GM23338 (cell line): ENCODE data around the gene MYO5B.

Source experiments
- CREB1 ChIP-seq: fragments of 250-450 bp; sonication (Bioruptor Pico); IDR thresholded peaks from 2 replicates; pipeline ENCODE4 v1.5.0; 2020; ENCODE audit warnings: low read depth, mild to moderate bottlenecking, moderate library complexity
- EZH2 ChIP-seq: fragments of 200-600 bp; sonication (generic); IDR thresholded peaks from one replicate; pipeline ENCODE4 v1.8.0; 2017; ENCODE audit warnings: antibody characterized with exemption, mild to moderate bottlenecking, low read depth; ENCODE audit not compliant: unreplicated experiment
- EZH2phosphoT487 ChIP-seq: fragments of 200-600 bp; sonication (generic); IDR thresholded peaks from one replicate; pipeline ENCODE4 v1.8.1; 2018; ENCODE audit warnings: antibody characterized with exemption; ENCODE audit not compliant: unreplicated experiment
- JUNB ChIP-seq: IDR thresholded peaks from one replicate; pipeline ENCODE4 v1.6.1; 2016; ENCODE audit warnings: antibody characterized with exemption; ENCODE audit not compliant: unreplicated experiment
- POLR2AphosphoS5 ChIP-seq: IDR thresholded peaks from 2 replicates; pipeline ENCODE4 v1.6.1; 2016; ENCODE audit warnings: antibody characterized with exemption, low read depth
- ZNF114 ChIP-seq: fragments of 250-450 bp; sonication (Bioruptor Pico); IDR thresholded peaks from 2 replicates; pipeline ENCODE4 v1.5.0; 2020; ENCODE audit warnings: mild to moderate bottlenecking, moderate library complexity
- TF ChIP-seq, protein P1 (sequence below), 2 experiments: fragments of 200-600 bp in 1 of 2; sonication (generic) in 1 of 2; conservative IDR thresholded peaks; 2 replicates each; pipeline versions ENCODE4 v1.5.1 to v1.6.1; 2016 to 2017; ENCODE audit warnings: antibody characterized with exemption in 2 of 2, low read depth in 2 of 2, mild to moderate bottlenecking in 2 of 2, moderate library complexity in 1 of 2
- TF ChIP-seq, protein P2 (sequence below): IDR thresholded peaks from one replicate; pipeline ENCODE4 v1.6.1; 2018; ENCODE audit warnings: antibody characterized with exemption; ENCODE audit not compliant: unreplicated experiment
- TF ChIP-seq, protein P3 (sequence below): IDR thresholded peaks from 2 replicates; pipeline ENCODE4 v1.6.1; 2016; ENCODE audit warnings: antibody characterized with exemption

DNA sequence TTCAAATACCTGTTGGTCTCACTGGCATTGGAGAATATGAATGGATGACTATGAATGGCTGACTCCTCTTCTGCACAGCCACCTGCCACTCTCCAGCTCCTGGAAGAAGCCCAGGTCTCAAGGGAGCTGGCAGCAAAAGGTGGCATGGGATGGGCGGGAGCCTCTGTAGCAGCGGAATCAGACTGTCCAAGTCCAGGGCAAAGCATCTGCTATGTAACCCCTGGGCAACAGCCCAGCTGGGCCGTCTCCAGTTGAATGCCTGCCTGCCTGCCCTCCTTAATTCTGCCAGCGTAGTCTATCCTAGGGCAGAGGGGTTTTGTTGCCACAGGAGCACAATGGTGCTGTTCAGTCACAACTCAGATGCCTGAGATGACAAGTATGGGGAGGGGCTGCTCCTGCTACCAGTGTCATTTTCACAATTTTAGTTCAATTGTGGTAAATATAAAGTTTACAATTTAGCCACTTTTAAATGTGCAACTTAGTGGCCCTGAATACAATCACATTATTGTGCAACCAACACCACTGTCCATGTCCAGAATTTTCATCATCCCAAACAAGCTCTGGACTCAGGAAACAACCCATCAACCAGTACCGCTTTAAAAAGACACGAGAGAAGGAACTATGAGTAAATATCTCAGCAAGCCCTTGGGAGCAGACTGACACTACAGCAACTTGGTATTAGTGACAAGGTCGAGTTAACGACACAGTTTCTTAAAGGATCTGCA is 115.2 kb downstream of the MYO5B start:
- no peak for TF ChIP-seq EZH2
- no peak for TF ChIP-seq EZH2phosphoT487
- TF ChIP-seq, protein P1, sequence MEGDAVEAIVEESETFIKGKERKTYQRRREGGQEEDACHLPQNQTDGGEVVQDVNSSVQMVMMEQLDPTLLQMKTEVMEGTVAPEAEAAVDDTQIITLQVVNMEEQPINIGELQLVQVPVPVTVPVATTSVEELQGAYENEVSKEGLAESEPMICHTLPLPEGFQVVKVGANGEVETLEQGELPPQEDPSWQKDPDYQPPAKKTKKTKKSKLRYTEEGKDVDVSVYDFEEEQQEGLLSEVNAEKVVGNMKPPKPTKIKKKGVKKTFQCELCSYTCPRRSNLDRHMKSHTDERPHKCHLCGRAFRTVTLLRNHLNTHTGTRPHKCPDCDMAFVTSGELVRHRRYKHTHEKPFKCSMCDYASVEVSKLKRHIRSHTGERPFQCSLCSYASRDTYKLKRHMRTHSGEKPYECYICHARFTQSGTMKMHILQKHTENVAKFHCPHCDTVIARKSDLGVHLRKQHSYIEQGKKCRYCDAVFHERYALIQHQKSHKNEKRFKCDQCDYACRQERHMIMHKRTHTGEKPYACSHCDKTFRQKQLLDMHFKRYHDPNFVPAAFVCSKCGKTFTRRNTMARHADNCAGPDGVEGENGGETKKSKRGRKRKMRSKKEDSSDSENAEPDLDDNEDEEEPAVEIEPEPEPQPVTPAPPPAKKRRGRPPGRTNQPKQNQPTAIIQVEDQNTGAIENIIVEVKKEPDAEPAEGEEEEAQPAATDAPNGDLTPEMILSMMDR (conservative IDR thresholded peaks at IDR 0.05; ENCODE audit: low read depth in 2 of 2) = no peak
- TF ChIP-seq POLR2AphosphoS5 = no peak
- no peak for TF ChIP-seq ZNF114
- TF ChIP-seq, protein P2, sequence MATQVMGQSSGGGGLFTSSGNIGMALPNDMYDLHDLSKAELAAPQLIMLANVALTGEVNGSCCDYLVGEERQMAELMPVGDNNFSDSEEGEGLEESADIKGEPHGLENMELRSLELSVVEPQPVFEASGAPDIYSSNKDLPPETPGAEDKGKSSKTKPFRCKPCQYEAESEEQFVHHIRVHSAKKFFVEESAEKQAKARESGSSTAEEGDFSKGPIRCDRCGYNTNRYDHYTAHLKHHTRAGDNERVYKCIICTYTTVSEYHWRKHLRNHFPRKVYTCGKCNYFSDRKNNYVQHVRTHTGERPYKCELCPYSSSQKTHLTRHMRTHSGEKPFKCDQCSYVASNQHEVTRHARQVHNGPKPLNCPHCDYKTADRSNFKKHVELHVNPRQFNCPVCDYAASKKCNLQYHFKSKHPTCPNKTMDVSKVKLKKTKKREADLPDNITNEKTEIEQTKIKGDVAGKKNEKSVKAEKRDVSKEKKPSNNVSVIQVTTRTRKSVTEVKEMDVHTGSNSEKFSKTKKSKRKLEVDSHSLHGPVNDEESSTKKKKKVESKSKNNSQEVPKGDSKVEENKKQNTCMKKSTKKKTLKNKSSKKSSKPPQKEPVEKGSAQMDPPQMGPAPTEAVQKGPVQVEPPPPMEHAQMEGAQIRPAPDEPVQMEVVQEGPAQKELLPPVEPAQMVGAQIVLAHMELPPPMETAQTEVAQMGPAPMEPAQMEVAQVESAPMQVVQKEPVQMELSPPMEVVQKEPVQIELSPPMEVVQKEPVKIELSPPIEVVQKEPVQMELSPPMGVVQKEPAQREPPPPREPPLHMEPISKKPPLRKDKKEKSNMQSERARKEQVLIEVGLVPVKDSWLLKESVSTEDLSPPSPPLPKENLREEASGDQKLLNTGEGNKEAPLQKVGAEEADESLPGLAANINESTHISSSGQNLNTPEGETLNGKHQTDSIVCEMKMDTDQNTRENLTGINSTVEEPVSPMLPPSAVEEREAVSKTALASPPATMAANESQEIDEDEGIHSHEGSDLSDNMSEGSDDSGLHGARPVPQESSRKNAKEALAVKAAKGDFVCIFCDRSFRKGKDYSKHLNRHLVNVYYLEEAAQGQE = no peak
- TF ChIP-seq CREB1 (CRISPR knock-in tag) = no peak
- TF ChIP-seq, protein P3, sequence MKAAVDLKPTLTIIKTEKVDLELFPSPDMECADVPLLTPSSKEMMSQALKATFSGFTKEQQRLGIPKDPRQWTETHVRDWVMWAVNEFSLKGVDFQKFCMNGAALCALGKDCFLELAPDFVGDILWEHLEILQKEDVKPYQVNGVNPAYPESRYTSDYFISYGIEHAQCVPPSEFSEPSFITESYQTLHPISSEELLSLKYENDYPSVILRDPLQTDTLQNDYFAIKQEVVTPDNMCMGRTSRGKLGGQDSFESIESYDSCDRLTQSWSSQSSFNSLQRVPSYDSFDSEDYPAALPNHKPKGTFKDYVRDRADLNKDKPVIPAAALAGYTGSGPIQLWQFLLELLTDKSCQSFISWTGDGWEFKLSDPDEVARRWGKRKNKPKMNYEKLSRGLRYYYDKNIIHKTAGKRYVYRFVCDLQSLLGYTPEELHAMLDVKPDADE = no peak
- no peak for TF ChIP-seq JUNB
